Embryonic facial prominence (tissue), 1 donor: ENCODE measurements around the gene IFNGR1.
"Not testable (repeated sequence)": the region's sequence is repeated elsewhere in the genome, so short reads cannot be mapped to it uniquely, and the experiment has no call there.

ENCODE experiments used
- DNase-seq: peaks from one replicate; pipeline ENCODE4 v3.0.0-alpha.2; 2016; ENCODE audit errors: extremely low spot score

IFNGR1 gene

GRCh38 chr6:137213813-137214212 is 5.4 kb downstream of the IFNGR1 start:
- no peak for DNase-seq

GRCh38 chr6:137213331-137213740 is 5.8 kb downstream of the IFNGR1 start:
- DNase-seq, result no peak

- DNase-seq, result no peak
Observed at GRCh38 chr6:137211910-137212309, 7.3 kb downstream of the IFNGR1 start.

GRCh38 chr6:137210903-137211302 is 8.3 kb downstream of the IFNGR1 start:
- no peak for DNase-seq

DNA sequence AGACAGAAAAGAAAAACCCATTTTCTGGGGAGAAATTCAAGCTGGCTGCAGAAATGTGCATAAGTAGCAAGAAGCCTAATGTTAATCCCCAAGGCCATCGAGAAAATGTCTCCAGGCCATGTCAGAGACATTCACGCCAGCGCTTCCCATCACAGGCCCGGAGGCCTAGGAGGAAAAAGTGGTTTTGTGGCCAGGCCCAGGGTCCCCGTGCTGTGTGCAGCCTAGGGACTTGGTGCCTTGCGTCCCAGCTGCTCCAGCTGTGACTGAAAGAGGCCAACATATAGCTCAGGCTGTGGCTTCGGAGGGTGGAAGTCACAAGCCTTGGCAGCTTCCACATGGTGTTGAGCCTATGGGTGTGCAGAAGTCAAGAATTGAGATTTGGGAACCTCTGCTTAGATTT is 10.9 kb downstream of the IFNGR1 start:
- DNase-seq, result no peak

DNA sequence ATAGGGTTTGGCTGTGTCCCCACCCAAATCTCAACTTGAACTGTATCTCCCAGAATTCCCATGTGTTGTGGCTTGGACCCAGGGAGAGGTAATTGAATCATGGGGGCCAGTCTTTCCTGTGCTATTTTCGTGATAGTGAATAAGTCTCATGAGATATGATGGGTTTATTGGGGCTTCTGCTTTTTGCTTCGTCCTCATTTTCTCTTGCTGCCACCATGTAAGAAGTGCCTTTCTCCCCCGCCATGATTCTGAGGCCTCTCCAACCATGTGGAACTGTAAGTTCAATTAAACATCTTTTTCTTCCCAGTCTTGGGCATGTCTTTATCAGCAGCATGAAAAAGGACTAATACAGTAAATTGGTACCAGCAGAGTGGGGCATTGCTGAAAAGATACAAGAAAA is 11.7 kb downstream of the IFNGR1 start:
- not testable (repeated sequence) for DNase-seq

GRCh38 chr6:137206577-137206976 is 12.6 kb downstream of the IFNGR1 start:
- no peak for DNase-seq

- DNase-seq, result no peak
Observed at GRCh38 chr6:137203256-137203655, 15.9 kb downstream of the IFNGR1 start.

DNA sequence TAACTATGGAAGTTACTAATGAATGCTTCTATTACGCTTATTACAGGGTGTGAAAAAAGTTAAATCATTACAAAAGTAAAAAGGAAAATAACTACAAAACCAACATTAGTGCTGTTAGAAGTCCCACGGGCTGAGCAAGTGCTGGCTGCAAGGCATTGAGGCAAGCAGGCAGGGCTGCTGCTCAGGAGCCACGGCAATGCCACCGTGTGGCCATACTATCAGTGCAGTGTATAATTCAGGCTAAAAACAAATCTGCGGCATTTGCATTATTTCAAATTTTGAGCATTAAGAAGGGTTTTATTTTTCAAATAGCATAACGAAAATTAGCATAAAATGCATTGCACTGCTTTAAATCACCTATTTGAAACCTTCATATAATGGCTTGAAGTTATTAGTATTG is 17.1 kb downstream of the IFNGR1 start:
- DNase-seq, result no peak

DNA sequence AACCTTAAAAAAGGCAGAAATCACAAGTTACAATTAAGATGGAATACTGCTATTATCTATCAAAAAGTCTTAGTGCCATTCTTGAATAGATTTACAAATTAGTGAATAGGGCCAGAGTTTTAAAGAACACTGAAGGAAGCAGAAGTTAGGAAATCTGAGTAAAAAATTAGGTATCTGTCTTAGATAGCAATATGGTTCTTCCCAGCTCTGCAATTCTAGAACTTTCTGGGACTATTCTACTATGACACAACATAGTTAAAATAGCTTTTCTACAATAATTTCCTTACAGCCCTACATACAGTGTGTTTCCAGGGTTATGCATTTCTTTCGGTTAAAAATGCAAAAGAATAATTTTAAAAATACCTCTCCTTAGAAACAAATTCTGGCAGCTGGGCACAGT is 18.2 kb downstream of the IFNGR1 start:
- no peak for DNase-seq

DNA sequence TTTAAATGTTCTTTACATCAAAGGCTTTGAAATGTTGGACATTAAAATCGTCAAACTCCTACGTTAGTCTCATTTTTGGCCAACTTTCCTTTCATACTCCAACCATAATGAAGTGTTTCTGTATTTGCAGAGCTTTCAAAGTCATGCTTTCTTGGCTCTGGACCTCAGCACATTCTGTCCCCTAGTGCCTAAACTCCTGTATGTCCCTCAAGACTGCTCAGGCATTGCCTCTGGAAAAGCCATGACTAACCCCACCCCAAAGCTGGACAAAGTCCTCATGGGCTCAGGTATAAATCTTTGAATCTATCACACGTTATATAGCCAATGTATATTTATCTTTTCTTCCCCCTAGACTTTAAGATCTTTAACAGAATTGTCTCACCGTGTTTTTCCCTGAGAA is 18.9 kb downstream of the IFNGR1 start:
- DNase-seq, result no peak

DNA sequence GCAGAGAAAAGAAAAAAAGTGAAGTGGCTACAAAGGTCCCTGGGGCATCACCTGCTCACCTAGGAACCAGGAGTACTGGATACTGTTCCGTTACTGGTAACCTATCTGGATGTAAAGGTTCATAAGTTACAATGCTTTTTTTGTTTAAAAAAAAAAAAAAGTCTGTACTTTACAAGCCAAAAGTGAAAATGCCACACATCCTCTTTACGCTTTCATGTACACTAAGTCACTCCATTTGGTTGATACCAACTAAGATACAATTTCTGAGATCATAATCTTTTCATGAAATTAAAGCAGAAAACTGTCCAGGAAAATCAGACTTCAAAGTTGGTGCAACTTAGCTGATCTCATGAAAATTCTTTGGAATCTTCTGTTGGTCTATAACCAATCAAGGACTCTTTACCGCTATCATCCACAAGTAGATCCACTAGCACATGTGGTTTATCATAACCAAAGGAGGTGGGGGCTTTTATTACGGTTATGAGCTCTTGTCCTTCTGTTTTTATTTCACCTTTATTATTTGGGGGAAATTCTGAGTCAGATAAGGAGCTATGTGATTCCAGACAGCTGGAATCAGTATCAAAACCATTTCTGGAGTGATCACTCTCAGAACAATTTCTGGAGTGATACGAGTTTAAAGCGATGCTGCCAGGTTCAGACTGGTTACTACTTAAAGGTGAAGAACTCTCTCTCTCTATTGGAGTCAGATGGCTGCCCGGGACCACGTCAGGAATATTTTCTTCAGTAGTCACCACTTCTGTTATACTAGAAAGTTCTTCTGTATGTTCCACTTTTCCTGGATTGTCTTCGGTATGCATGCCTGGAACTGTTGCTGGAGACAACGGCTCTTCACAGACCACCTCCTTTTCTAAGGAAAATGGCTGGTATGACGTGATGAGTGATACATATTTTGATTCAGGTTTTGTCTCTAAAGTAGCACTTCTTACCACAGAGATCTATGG is 21.2 kb downstream of the IFNGR1 start:
- no peak for DNase-seq

GRCh38 chr6:137193256-137194070 is 25.7 kb downstream of the IFNGR1 start:
- DNase-seq, result no peak

DNA sequence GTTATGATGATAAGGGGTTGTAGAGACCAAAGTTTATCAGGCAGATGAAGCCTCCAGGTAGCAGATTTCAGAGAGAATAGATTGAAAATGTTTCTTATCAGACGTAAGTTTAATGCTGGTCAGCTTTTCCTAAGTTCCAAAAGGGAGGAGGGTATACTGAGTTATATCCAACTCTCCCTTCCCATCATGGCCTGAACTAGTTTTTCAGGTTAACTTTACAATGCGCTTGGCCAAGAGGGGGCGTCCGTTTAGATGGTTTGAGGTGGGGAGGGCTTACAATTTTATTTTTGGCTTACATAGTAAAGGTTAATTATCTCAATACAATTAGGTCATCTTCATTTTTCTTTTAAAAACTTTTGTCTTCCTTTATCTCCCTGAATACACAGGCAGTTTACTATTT is 26.4 kb downstream of the IFNGR1 start:
- no peak for DNase-seq

DNA sequence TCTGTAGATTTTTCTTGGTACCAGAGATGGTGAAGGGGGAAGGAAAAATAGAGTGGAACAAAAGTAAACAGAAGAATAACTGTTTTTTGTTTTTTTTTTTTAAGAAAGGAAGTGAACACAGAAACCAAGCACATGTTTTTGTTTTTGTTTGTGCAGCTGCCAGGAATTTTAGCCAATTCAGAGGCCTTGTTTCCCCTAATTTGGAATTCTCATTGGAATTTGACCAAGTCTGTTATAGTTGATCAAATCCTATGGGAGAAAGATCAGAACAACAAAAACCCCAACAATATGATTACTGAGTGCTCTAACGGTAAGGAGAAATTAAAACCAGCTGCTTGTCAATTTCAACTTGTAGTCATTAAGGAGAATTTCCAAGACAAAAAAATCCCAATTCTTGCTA is 27.5 kb downstream of the IFNGR1 start:
- peak; percentile 62 for DNase-seq

- no peak for DNase-seq
Observed at GRCh38 chr6:137191236-137191635, 27.9 kb downstream of the IFNGR1 start.

GRCh38 chr6:137190583-137191094 is 28.5 kb downstream of the IFNGR1 start:
- DNase-seq, result no peak

DNA sequence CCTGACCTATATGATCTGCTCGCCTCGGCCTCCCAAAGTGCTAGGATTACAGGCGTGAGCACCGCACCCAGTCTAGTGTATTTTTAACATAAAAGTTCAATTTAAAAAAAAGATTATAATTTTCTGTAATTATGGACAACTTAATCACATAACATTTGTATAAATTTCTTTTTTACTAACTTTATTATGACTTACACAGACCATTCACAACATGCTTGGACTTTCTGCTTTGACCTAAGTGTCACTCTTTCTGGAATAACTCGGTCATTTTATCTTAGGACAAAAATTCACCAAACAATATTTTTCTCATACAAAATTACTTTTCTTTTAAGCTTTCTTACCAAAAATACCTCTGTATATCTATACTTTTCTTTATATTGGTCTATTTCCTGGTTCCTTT is 30.3 kb downstream of the IFNGR1 start:
- DNase-seq, result no peak

- DNase-seq, result no peak
Observed at GRCh38 chr6:137185290-137185689, 33.9 kb downstream of the IFNGR1 start.

DNA sequence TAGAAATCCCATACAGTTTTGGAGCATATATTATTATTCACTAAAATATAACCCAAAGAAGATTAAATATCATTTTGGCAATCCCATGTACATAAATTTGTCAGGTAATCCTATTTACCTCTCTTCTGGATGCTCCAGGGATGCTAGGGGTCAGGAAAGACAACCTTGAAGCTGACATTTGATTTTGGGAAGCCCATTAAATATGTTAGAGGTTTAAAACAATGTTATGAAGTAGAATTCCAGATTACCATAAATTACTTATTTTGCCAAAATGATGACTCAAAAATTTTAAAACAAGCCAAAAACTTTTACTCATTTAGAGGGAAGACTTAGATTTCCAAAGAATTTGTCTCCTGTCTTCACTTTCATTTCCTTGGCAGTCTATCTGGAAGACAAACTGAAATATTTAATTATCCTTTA is 36.5 kb downstream of the IFNGR1 start:
- no peak for DNase-seq

GRCh38 chr6:137181891-137182653 is 37.1 kb downstream of the IFNGR1 start:
- no peak for DNase-seq

- DNase-seq, result no peak
Observed at GRCh38 chr6:137177611-137178010, 41.6 kb downstream of the IFNGR1 start.
